ENCODE data around the gene ZNF71. TPM values are rescaled to one million over a fixed set of nuclear protein-coding genes. Genes with fewer than 3 reads are reported as not detected.

ZNF71 gene
- polyA plus RNA-seq, 3 donors from 2014 or later = 8.0 to 12.3 (median 12.3) TPM

GRCh38 chr19:56597696-56598095, 2.6 kb downstream of the ZNF71 start:
- Mint-ChIP-seq H3K9me3 (peaks cover 2 to 12% (median 7%) of the 10 kb centered on the region in 6 donors), H3K27me3 (ENCODE audit: low read depth in 3 of 3) (peaks cover 0 to 4% (median 2%) of the 10 kb centered on the region in 3 donors), H3K36me3 (peaks cover 30 to 47% (median 31%) of the 10 kb centered on the region in 3 donors), H3K4me3 (no peak overlapping the region), H3K27ac (no peak overlapping the region), H3K4me1 (peaks cover 22 to 30% of the 10 kb centered on the region in 2 donors)
- no peak for DNase-seq

- Mint-ChIP-seq H3K27me3 (ENCODE audit: low read depth in 3 of 3) (no peaks in the 10 kb centered on the region), H3K36me3 (peaks cover 56 to 71% (median 62%) of the 10 kb centered on the region in 3 donors), H3K27ac (no peak overlapping the region), H3K4me1 (peaks cover 9 to 19% of the 10 kb centered on the region in 2 donors), H3K4me3 (no peak overlapping the region), H3K9me3 (peaks cover 11 to 41% (median 34%) of the 10 kb centered on the region in 6 donors)
- DNase-seq = no peak
These were observed 6.3 kb downstream of the ZNF71 start for GRCh38 chr19:56601375-56601774.

- peaks cover 8 to 13% of the 10 kb centered on the region in 2 donors for H3K4me1 Mint-ChIP-seq
- H3K9me3 Mint-ChIP-seq = peaks cover 26 to 62% (median 54%) of the 10 kb centered on the region in 6 donors
- peaks cover 64 to 71% (median 69%) of the 10 kb centered on the region in 3 donors for H3K36me3 Mint-ChIP-seq
- H3K27me3 Mint-ChIP-seq (ENCODE audit: low read depth in 3 of 3) = no peaks in the 10 kb centered on the region
- H3K27ac Mint-ChIP-seq = no peak overlapping the region
- H3K4me3 Mint-ChIP-seq = no peak overlapping the region
- no peak for DNase-seq
These were observed 8.7 kb downstream of the ZNF71 start for GRCh38 chr19:56603829-56604228.

DNA sequence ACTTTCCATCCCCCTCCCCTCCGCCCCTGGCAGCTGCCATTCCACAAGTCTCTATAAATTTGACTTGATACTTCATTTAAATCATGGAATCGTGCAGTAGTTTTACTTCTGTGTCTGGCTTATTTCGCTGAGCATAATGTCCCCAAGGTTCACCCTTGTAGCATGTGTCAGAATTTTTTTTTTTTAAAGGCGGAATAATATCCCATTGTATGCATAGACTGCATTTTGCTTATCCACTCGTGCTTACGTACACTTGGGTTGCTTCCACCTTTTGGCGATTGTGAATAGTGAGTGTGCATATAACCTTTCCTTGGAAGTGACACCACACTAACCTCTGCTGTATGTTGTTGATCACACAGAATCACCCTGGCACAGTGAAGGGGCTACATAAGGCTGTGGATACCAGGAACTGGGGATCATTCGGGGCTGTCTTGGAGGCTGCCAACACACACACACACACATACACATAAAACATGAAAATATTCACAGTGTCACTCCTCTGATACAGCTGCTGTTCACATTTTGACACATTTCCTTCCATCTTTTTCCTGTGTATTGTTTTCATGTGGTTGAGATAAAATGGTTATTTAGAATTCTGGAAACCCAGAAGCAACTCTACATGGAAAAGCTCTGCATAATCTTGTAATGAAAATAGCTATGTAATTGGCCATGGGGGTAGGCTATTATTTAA, 13.3 kb downstream of the ZNF71 start:
- Mint-ChIP-seq H3K27me3 (ENCODE audit: low read depth in 3 of 3) (peaks cover 0 to 2% (median 0%) of the 10 kb centered on the region in 3 donors), H3K4me1 (peaks cover 0 to 3% of the 10 kb centered on the region in 2 donors), H3K27ac (no peak overlapping the region), H3K4me3 (peak overlapping the region in 1 of 5 donors; percentile 13), H3K36me3 (peaks cover 68 to 77% (median 76%) of the 10 kb centered on the region in 3 donors), H3K9me3 (peaks cover 34 to 96% (median 76%) of the 10 kb centered on the region in 6 donors)
- no peak for DNase-seq

GRCh38 chr19:56611288-56611687, 16.2 kb downstream of the ZNF71 start:
- DNase-seq = no peak
- peaks cover 3 to 10% of the 10 kb centered on the region in 2 donors for H3K4me1 Mint-ChIP-seq
- peaks cover 36 to 99% (median 85%) of the 10 kb centered on the region in 6 donors for H3K9me3 Mint-ChIP-seq
- H3K4me3 Mint-ChIP-seq = no peak overlapping the region
- H3K27me3 Mint-ChIP-seq (ENCODE audit: low read depth in 3 of 3) = peaks cover 0 to 3% (median 0%) of the 10 kb centered on the region in 3 donors
- H3K36me3 Mint-ChIP-seq = peaks cover 77 to 84% (median 82%) of the 10 kb centered on the region in 3 donors
- no peak overlapping the region for H3K27ac Mint-ChIP-seq

- Mint-ChIP-seq H3K27ac (no peak overlapping the region), H3K4me3 (no peak overlapping the region), H3K36me3 (peaks cover 87 to 93% (median 89%) of the 10 kb centered on the region in 3 donors), H3K4me1 (peaks cover 6 to 17% of the 10 kb centered on the region in 2 donors), H3K27me3 (ENCODE audit: low read depth in 3 of 3) (peaks cover 0 to 3% (median 0%) of the 10 kb centered on the region in 3 donors), H3K9me3 (peaks cover 35 to 100% (median 86%) of the 10 kb centered on the region in 6 donors)
- no peak for DNase-seq
These were observed 17.6 kb downstream of the ZNF71 start for GRCh38 chr19:56612737-56613136.

- H3K4me1 Mint-ChIP-seq = peaks cover 8 to 21% of the 10 kb centered on the region in 2 donors
- no peak overlapping the region for H3K27ac Mint-ChIP-seq
- H3K36me3 Mint-ChIP-seq = peaks cover 84 to 94% (median 89%) of the 10 kb centered on the region in 3 donors
- peaks cover 35 to 99% (median 86%) of the 10 kb centered on the region in 6 donors for H3K9me3 Mint-ChIP-seq
- DNase-seq = no peak
- H3K27me3 Mint-ChIP-seq (ENCODE audit: low read depth in 3 of 3) = peaks cover 0 to 3% (median 0%) of the 10 kb centered on the region in 3 donors
- H3K4me3 Mint-ChIP-seq = no peak overlapping the region
These were observed 18.5 kb downstream of the ZNF71 start for GRCh38 chr19:56613639-56614038.

- H3K4me1 Mint-ChIP-seq = peaks cover 7 to 21% of the 10 kb centered on the region in 2 donors
- H3K27me3 Mint-ChIP-seq (ENCODE audit: low read depth in 3 of 3) = peaks cover 0 to 5% (median 0%) of the 10 kb centered on the region in 3 donors
- H3K27ac Mint-ChIP-seq = no peak overlapping the region
- H3K36me3 Mint-ChIP-seq = peaks cover 71 to 80% (median 77%) of the 10 kb centered on the region in 3 donors
- no peak for DNase-seq
- H3K4me3 Mint-ChIP-seq = peak overlapping the region in 1 of 5 donors; percentile 36
- H3K9me3 Mint-ChIP-seq = peaks cover 40 to 89% (median 79%) of the 10 kb centered on the region in 6 donors
These were observed 22.4 kb downstream of the ZNF71 start for GRCh38 chr19:56617531-56617930.

- Mint-ChIP-seq H3K4me3 (no peak overlapping the region), H3K27ac (no peak overlapping the region), H3K9me3 (peaks cover 48 to 87% (median 75%) of the 10 kb centered on the region in 6 donors), H3K27me3 (ENCODE audit: low read depth in 3 of 3) (peaks cover 0 to 3% (median 0%) of the 10 kb centered on the region in 3 donors), H3K4me1 (peaks cover 7 to 16% of the 10 kb centered on the region in 2 donors), H3K36me3 (peaks cover 67 to 78% (median 72%) of the 10 kb centered on the region in 3 donors)
- no peak for DNase-seq
These were observed 24.0 kb downstream of the ZNF71 start for GRCh38 chr19:56619121-56619520.

DNA sequence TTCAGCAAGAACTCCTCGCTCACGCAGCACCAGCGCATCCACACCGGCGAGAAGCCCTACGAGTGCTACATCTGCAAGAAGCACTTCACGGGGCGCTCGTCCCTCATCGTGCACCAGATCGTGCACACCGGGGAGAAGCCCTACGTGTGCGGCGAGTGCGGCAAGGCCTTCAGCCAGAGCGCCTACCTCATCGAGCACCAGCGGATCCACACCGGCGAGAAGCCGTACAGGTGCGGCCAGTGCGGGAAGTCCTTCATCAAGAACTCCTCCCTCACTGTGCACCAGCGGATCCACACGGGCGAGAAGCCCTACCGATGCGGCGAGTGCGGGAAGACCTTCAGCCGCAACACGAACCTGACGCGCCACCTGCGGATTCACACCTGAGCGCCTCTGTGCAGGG, 27.3 kb downstream of the ZNF71 start:
- peaks cover 0 to 3% (median 0%) of the 10 kb centered on the region in 3 donors for H3K27me3 Mint-ChIP-seq (ENCODE audit: low read depth in 3 of 3)
- H3K4me3 Mint-ChIP-seq = no peak overlapping the region
- no peak for DNase-seq
- no peak overlapping the region for H3K27ac Mint-ChIP-seq
- peaks cover 7% of the 10 kb centered on the region in 2 donors for H3K4me1 Mint-ChIP-seq
- peaks cover 43 to 55% (median 45%) of the 10 kb centered on the region in 3 donors for H3K36me3 Mint-ChIP-seq
- H3K9me3 Mint-ChIP-seq = peaks cover 41 to 75% (median 60%) of the 10 kb centered on the region in 6 donors

DNA sequence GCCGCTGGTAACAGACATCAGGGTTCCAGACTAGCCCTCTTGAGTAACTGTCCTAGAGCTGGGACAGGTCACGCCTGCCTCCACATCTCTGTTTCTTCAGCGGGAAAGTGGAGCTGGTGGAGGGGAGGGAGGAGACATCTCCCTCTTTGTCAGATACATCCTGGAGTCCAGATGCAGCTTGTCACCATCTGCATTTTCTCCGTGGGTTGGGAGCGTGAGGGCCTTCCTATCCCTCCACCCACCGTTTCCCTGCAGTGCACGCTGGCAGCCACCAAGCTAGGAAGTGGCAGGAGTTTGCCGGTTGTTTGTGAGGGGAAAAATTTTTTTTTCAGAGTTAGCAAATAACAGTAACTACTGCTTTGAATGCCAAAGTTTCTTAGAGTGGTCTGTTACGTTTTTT, 27.9 kb downstream of the ZNF71 start:
- peaks cover 35 to 75% (median 60%) of the 10 kb centered on the region in 6 donors for H3K9me3 Mint-ChIP-seq
- peaks cover 1% of the 10 kb centered on the region in 2 donors for H3K4me1 Mint-ChIP-seq
- peaks cover 0 to 3% (median 0%) of the 10 kb centered on the region in 3 donors for H3K27me3 Mint-ChIP-seq (ENCODE audit: low read depth in 3 of 3)
- peaks cover 36 to 49% (median 39%) of the 10 kb centered on the region in 3 donors for H3K36me3 Mint-ChIP-seq
- no peak for DNase-seq
- H3K27ac Mint-ChIP-seq = no peak overlapping the region
- H3K4me3 Mint-ChIP-seq = no peak overlapping the region

- Mint-ChIP-seq H3K27ac (no peak overlapping the region), H3K4me3 (no peak overlapping the region), H3K27me3 (ENCODE audit: low read depth in 3 of 3) (no peaks in the 10 kb centered on the region), H3K4me1 (no peaks in the 10 kb centered on the region), H3K9me3 (peaks cover 36 to 81% (median 65%) of the 10 kb centered on the region in 6 donors), H3K36me3 (peaks cover 21 to 34% (median 32%) of the 10 kb centered on the region in 3 donors)
- no peak for DNase-seq
These were observed 30.6 kb downstream of the ZNF71 start for GRCh38 chr19:56625708-56626107.

GRCh38 chr19:56633021-56633420, 37.9 kb downstream of the ZNF71 start:
- Mint-ChIP-seq H3K4me3 (no peak overlapping the region), H3K4me1 (peaks cover 0 to 1% of the 10 kb centered on the region in 2 donors), H3K27me3 (ENCODE audit: low read depth in 3 of 3) (peaks cover 0 to 3% (median 2%) of the 10 kb centered on the region in 3 donors), H3K9me3 (peaks cover 24 to 83% (median 67%) of the 10 kb centered on the region in 6 donors), H3K36me3 (peaks cover 0 to 14% (median 4%) of the 10 kb centered on the region in 3 donors), H3K27ac (no peak overlapping the region)
- no peak for DNase-seq

DNA sequence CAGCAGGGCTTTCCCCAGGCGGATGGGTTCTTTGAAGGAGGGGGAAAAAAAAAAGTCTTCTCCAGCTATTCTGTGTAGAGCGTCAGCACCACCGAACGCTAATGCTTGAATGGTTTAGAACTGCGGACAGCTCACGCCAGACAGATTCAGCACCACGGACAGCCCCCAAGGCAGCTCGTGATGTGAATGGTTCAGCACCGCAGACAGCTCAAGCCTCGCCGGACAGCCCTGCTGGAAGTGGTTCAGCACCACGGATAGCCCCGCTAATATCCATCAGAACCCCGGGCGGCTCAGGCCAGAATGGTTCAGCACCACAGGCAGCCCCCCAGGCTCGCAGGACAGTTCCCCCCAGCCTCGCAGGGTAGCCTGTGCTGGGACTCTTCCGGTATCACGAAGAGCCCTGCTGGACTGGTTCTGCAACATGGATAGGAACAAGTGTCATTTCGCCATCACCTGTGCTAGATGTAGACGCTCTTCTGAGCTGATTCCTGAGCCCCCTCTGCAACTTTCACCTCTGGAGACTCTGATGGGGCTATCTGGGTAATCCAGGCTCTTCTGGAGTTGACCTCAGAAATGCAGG, 43.0 kb downstream of the ZNF71 start:
- H3K4me1 Mint-ChIP-seq = peaks cover 0 to 1% of the 10 kb centered on the region in 2 donors
- peak; percentile 5 to 28 (median 21) for DNase-seq
- H3K4me3 Mint-ChIP-seq = no peak overlapping the region
- peaks cover 20 to 72% (median 49%) of the 10 kb centered on the region in 6 donors for H3K9me3 Mint-ChIP-seq
- no peak overlapping the region for H3K27ac Mint-ChIP-seq
- H3K27me3 Mint-ChIP-seq (ENCODE audit: low read depth in 3 of 3) = peaks cover 0 to 4% (median 2%) of the 10 kb centered on the region in 3 donors
- peaks cover 3 to 8% (median 8%) of the 10 kb centered on the region in 3 donors for H3K36me3 Mint-ChIP-seq
